ENCODE measurements around the gene PITX1.
"Not testable (repeated sequence)": the region's sequence is repeated elsewhere in the genome, so short reads cannot be mapped to it uniquely, and the experiment has no call there.

PITX1 gene

GRCh38 chr5:135008981-135009735 is 24.9 kb downstream of the PITX1 start:
- no peak for DNase-seq

DNA sequence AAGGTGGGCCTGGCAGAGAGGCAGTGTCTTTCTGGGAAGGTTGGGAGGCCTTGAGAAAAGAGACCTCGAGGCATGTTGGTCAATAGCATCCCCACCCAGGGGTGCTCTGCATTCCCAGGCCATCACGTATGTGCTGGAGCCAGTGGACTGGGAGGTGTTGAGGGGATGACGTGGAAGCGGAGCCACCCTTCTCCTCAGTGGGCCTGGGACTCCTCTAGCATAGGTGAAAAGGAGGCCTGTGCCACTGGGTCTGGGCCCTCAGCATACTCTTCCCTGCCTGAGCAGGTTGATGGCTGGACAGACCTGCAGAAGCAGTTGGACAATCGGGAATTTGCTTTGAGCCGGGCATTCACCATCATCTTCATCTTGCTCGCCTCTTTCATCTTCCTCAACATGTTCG is 25.5 kb downstream of the PITX1 start:
- DNase-seq, result no peak

- no peak for DNase-seq
Observed at GRCh38 chr5:135007749-135008363, 26.2 kb downstream of the PITX1 start.

DNA sequence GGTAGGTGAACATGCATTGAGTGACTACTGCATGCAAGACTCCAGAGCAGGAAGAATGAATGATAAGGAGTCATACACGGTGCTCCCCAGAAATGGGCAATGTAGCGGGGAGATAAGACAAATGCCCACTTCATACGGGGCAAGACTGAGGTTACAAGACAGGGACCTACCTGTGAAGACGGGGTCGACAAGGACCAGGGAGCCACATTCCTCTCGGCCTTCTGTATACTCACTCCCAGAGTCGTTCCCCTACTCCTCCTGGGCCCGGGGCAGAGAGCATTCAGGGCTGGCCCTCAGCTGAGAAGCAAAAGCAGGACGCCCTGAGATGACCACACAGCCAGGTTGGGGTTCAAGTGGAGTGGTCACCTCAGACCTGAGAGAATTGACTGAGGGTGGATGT is 26.7 kb downstream of the PITX1 start:
- no peak for DNase-seq

DNA sequence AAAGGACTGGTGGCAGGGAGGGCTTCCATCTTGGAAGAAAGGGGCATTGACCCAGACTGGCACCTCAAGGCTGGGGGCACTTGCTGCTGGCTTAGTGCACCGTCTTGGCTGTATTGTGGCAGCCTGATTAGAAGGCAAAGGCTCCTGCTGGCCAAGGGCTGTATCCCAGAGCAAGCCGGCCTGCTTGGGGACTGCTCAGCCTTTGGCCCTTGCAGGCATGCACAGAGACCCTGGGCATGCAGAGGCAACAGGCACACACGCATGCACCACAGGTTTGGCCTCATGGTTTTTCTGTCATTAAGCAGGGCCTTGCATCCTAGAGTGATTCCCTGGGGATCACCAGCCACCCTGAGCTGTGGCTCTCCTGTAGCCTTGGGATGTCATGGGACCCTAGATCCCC is 29.0 kb downstream of the PITX1 start:
- DNase-seq, result no peak

- DNase-seq, result no peak
Observed at GRCh38 chr5:135004376-135004775, 29.7 kb downstream of the PITX1 start.

DNA sequence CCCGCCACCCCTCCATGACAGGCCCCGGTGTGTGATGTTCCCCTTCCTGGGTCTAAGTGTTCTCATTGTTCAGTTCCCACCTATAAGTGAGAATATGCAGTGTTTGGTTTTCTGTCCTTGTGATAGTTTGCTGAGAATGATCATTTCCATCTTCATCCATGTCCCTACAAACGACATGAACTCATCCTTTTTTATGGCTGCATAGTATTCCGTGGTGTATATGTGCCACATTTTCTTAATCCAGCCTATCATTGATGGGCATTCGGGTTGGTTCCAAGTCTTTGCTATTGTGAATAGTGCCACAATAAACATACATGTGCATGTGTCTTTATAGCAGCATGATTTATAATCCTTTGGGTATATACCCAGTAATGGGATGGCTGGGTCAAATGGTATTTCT is 36.0 kb downstream of the PITX1 start:
- not testable (repeated sequence) for DNase-seq

DNA sequence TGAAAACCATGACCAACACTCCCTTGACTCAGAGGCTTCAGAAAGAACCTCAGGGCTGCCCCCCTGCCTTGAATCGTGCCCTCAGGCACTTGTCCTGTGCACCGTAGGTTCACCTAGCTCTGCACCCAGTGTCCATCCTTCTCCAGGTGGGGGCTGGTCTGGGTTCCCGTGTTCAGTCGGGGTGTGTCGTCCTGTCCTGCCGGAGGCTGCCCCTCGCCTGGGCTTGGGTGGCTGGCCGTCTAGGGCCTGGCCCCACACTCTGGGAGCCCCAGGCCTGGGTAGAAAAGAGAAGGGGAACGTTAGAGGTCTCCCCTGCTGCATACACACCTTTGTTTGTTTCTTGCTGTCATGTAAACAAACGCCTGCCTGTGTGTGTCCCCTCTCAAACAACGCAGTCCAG is 37.0 kb downstream of the PITX1 start:
- no peak for DNase-seq

DNA sequence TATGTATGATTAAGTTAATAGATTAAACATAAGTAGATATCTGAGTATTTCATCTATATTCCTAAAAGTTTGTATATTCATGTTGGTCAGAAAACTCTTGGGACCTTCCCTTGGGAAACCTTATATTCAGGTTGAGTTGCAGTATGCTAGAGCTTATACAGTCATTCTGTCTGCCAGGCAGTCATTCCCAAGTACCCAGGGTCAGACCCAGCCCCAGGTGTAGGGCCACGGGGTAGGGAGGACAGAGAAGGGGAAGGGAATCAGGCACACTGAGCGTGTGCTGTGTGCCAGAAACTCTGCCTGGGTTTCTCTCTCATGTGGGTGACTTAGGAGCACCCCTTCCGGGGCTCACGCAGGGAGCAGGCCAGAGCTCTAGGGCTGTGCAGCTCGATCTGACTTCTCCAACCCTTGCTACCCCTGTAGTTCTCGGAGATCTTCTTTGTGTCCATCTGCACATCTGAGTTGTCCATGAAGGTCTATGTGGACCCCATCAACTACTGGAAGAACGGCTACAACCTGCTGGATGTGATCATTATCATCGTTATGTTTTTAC is 38.1 kb downstream of the PITX1 start:
- no peak for DNase-seq

DNA sequence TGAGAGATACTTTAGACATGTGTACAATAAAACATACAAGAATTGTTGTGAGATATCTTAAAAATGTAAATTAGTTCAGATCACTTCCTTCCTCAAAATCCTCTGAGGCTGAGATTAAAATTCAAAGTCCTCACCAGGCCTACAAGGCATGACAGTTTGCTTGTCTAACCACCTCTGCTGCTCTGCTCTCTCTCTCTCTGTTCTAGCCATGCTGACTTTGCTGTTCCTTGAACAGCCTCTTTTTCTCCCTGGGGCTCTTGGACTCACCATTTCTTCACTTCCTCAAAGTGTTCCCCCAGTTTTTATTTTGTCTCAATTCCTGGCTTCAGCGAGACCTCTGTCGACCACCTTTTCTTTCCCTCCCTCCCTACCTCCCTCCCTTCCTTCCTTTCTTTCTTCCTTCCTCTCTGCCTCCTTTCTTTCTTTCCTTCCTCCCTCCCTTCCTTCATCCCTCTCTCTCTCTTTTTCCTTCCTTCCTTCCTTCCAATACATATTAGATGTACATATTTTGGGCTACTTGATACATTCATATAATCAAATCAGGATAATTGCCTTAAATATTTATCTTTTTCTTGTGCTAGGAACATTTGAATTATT is 39.4 kb downstream of the PITX1 start:
- DNase-seq, result no peak

- DNase-seq, result no peak
Observed at GRCh38 chr5:134993161-134993560, 40.9 kb downstream of the PITX1 start.

DNA sequence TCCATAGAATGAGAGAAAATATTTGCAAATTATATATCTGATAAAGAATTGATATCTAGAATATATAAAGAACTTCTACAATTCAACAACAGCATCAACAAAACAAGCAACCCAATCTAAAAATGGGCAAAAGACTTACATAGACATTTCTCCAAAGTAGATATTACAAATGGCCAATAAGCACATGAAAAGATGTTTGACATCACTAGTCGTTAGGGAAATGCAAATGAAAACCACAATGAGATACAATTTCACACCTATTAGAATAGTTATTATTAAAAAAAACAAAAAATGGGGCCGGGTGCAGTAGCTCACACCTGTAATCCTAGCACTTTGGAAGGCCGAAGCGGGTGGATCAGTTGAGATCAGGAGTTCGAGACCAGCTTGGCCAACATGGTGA is 41.9 kb downstream of the PITX1 start:
- no peak for DNase-seq

DNA sequence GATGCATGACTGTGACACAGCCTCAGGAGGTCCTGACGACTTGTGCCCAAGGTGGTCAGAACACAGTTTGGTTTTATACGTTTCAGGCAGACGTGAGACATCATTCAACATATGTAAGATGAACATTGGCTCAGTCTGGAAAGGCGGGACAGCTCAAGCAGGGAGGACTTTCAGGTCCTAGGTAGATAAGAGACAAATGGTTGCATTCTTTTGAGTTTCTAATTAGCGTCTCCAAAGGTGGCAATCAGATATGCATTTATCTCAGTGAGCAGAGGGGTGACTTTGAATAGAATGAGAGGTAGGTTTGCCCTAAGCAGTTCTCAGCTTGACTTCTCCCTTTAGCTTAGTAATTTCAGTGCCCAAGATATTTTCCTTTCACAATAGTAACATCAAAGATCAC is 43.8 kb downstream of the PITX1 start:
- not testable (repeated sequence) for DNase-seq

- DNase-seq, result no peak
Observed at GRCh38 chr5:134989266-134989830, 44.7 kb downstream of the PITX1 start.

DNA sequence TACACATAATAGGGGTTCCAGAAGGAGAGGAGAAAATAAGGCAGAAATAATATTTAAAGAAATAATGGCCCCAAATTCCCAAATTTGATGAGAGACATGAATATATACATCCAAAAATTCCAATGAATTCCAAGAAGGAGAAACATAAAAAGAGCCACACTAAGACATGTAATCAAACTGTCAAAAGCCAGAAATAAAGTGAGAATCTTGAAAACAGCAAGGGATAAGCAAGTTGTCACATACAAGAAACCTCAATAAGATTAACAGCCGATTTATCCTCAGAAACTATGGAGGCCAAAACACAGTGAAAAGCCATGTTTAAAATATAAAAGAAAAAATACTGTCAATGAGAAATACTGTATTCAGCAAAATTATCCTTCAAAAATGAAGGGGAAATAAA is 51.8 kb downstream of the PITX1 start:
- no peak for DNase-seq

DNA sequence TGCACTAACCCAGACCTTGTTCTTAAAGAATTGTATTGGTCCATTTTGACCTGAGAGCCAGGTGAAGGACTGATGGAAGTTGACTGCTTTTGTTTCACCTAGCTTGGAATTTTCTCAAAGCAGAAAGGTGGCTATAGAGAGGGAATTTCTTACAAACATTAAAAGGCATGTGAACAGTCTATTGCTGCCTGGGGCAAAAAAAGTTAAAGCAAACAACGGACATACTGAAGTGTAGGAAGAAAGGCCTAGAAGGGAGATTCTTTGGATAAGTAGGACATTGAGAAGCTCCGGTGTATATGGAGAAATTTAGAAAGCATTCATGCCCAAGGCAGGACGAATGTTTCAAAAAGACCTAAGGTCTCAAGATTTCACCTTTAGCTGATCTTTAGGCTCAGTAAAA is 54.6 kb downstream of the PITX1 start:
- no peak for DNase-seq

Data from GF-D8 (cell line).